ENCODE data around the gene WNK3.
A peak's percentile ranks its signal among the peaks of the same experiment; 100 is the strongest.

Gene WNK3

DNA sequence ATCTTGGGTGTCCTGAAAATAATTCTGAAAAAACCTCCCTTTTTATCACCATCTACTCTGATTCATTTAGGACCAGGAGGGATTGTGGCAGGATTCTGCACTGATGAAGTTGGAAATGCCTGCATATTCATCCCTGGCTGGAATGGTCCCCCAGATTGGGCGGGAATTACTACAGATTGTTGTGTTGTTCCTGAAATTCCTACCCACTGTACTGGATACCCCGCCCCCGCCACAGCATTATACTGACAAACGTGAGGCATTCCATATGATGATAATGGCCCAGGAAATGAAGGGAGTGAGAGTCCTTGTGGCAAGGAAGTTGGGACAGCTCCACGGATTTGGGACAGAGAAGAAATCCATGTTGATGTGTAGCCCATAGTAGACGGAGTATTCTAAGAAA lies 159.6 kb downstream of the WNK3 start:
- no peak for DNase-seq (ENCODE audit: low read depth)
- TF ChIP-seq, protein P1, sequence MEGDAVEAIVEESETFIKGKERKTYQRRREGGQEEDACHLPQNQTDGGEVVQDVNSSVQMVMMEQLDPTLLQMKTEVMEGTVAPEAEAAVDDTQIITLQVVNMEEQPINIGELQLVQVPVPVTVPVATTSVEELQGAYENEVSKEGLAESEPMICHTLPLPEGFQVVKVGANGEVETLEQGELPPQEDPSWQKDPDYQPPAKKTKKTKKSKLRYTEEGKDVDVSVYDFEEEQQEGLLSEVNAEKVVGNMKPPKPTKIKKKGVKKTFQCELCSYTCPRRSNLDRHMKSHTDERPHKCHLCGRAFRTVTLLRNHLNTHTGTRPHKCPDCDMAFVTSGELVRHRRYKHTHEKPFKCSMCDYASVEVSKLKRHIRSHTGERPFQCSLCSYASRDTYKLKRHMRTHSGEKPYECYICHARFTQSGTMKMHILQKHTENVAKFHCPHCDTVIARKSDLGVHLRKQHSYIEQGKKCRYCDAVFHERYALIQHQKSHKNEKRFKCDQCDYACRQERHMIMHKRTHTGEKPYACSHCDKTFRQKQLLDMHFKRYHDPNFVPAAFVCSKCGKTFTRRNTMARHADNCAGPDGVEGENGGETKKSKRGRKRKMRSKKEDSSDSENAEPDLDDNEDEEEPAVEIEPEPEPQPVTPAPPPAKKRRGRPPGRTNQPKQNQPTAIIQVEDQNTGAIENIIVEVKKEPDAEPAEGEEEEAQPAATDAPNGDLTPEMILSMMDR (IDR thresholded peaks at IDR 0.05; ENCODE audit: low read length, missing control alignments) = no peak
- no peak overlapping the region for H3K4me3 ChIP-seq (replicated peaks; ENCODE audit: low read depth, low read length)

DNA sequence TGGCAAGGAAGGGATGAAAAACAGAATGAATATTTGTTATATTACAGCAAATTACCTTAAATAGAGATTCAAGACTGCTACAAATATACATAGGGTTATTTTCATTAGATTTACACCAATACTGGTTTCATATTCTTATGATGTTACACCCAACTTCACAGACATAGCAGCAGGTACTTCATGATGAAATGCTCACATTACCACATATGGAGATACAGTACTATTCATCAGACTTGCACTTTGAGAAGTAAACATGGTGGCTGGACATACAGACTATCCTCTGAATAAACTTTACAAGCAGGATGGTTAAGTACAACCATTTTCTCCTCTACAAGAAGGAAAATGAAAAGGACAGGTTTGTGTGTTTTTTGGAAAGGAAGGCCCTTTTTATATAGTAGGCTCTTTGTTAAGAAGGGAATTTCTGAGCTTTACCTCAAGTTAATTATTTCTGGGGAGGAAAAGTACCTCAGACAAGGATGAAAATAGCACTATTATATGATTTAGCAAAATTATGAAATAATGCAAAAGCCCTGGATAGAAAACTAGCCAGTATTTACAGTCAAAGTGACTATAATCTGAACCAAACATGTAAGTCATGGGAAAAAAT lies 162.8 kb downstream of the WNK3 start:
- TF ChIP-seq, protein P1 (IDR thresholded peaks at IDR 0.05; ENCODE audit: low read length, missing control alignments) = no peak
- no peak for DNase-seq (ENCODE audit: low read depth)
- no peak overlapping the region for H3K4me3 ChIP-seq (replicated peaks; ENCODE audit: low read depth, low read length)

DNA sequence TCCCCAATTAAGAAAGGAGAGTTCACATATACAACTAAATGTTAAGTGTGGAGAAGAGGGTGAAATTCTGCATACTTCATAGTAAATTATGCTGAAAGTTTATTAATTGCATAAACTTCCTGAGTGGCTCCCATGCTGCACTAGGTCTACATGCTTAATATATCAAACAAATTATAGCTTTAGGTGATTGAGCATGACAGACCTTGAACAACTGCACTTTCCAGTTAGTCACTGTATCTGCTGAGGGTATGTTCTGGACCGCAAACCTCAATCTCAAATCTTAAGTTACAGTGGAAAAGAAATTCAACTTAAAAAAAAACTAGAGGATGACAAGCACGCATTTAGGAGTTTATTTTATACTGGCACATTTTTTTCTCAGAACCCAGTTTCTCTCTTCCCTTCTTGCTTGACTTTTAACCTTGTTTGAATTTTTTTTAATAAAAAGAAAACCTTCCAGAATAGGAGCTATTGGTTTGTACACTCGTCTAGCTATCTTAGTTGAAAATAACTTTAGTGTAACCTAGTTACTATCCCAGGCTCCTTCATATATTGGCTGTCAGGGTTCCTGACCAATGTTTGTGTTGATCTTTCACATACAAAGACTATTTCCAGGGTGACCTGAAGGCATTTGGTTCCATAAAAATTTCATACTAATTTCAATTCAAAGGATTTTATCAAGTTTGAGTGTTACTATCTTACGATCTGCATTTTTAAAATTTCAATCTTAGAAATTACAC lies 164.6 kb downstream of the WNK3 start:
- TF ChIP-seq, protein P1 (IDR thresholded peaks at IDR 0.05; ENCODE audit: low read length, missing control alignments) = no peak
- H3K4me3 ChIP-seq (replicated peaks; ENCODE audit: low read depth, low read length) = no peak overlapping the region
- DNase-seq (ENCODE audit: low read depth) = no peak

DNA sequence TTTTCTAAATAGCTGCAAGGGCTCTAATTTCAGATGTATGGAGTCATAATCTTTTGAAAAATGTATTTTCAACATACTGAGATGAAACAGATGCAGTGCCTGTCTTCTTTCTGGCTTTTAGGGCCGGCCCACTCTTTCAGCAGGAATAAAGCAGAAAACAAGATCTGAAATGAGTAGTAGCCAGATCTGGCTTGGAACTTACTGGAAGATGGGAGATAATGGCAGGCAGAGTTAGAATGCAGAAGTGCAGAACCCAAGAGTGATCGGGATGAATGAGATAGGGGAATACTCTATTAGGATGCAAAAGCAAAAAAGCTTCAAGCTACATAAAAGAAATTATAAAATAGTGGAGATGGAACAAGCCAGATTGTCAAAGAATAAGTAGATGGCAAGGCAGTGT lies 173.4 kb downstream of the WNK3 start:
- DNase-seq (ENCODE audit: low read depth) = no peak
- no peak overlapping the region for H3K4me3 ChIP-seq (replicated peaks; ENCODE audit: low read depth, low read length)
- TF ChIP-seq, protein P1 (IDR thresholded peaks at IDR 0.05; ENCODE audit: low read length, missing control alignments) = no peak

DNA sequence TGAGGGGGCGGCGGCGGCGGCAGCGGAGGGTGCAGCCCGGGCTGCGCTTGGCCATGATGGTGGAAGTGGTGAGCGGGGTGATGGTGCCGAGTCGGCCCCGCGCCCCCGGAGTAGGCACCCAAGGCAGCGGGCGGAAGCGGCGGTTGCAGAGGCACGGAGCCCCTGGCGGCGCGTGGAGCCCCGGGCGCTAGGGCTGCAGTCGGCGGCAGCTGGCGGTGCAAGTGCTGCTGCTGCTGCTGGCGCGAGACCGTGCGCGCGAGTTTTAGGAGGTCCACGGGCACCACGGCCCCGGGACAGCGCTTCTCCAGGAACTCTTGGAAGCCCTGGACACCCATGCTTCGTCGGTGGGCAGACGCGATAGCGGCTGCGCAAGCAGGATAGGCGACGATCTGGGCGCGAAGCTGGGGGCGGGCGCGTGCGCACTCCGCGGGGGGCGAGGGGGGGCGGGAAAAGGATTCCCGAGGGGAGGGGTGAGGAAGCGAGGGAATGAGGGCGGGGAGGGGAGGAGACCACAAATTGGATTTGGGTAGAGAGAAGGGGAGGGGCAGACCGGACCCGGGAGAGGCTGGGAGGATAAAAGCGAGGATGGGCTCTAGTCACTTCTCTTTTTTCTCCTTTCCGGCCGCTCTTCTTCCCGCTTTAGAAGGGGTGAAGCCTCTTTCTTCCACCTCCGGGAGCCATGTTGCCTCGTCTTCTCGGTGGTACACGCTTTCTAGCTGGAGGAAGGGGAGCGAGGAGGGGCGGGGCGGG lies 174.8 kb downstream of the WNK3 start, which contains the start of gene FAM120C:
FAM120C (minus strand) TSS at position 391 of the 750 bp plus-strand sequence; CDS start at position 335, 56 bp downstream.
- H3K4me3 ChIP-seq (replicated peaks; ENCODE audit: low read depth, low read length) = peak within 1 kb of the TSS; percentile 65

DNA sequence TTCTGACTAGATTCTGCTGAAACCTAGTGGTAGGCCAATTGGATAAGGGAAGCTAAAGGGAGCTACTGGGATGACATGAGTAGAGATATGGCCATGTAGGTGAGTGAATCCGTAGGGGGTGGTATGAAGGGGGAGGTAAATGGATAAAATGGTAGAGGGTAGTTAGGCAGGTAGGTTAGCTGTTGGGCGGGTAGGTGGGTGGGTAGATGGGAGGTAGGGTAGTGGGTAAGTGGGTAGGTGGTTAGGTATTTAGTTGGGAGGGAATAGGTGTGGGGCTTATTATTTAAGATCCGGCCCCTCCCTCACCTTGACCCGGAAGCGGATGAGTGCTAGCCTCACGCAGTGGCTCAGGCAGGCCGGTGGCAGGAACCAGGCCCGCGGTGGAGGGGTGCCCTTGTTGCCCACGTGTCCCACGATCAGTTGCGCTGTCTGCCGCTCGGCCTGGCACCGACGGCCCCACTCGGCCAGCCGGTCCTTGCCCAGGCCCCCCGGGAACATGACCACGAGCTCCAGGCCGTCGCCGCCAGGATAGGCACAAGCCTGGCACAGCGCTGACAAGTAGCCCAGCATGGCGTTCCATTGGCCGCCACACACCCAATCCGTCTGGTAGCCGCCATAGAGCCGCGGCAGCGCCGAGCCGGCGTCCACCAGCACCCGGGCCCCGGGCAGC lies 175.5 kb downstream of the WNK3 start:
- TF ChIP-seq, protein P1 (IDR thresholded peaks at IDR 0.05; ENCODE audit: low read length, missing control alignments) = no peak
- DNase-seq (ENCODE audit: low read depth) = peak; percentile 27
- peak overlapping the region; percentile 65 for H3K4me3 ChIP-seq (replicated peaks; ENCODE audit: low read depth, low read length)

More for the DNA sequence above, 174.8 kb downstream of the WNK3 start, which contains the start of gene FAM120C:
- peak; percentile 74 for DNase-seq (ENCODE audit: low read depth)
- TF ChIP-seq, protein P1 (IDR thresholded peaks at IDR 0.05; ENCODE audit: low read length, missing control alignments) = no peak

Measured in fibroblast of pulmonary artery (primary cell).